Subcutaneous preadipocyte (primary cell): ENCODE data around the gene GPN1. TPM values are rescaled to one million over a fixed set of nuclear protein-coding genes. Genes with fewer than 3 reads are reported as not detected.

Source experiments
- small RNA-seq: library from RNA; depleted of rRNA; stranded (forward); fragments of <200 nt; gene quantifications from one replicate; pipeline ENCODE3, GENCODE V24; 2012
- total RNA-seq: library from RNA; depleted of rRNA; stranded (reverse); fragments of >200 nt; gene quantifications from 2 replicates; pipeline ENCODE4 v1.2.3, GENCODE V29; 2012

GPN1 gene
- total RNA-seq: 29.4 and 33.4 TPM in 2 replicates

DNA sequence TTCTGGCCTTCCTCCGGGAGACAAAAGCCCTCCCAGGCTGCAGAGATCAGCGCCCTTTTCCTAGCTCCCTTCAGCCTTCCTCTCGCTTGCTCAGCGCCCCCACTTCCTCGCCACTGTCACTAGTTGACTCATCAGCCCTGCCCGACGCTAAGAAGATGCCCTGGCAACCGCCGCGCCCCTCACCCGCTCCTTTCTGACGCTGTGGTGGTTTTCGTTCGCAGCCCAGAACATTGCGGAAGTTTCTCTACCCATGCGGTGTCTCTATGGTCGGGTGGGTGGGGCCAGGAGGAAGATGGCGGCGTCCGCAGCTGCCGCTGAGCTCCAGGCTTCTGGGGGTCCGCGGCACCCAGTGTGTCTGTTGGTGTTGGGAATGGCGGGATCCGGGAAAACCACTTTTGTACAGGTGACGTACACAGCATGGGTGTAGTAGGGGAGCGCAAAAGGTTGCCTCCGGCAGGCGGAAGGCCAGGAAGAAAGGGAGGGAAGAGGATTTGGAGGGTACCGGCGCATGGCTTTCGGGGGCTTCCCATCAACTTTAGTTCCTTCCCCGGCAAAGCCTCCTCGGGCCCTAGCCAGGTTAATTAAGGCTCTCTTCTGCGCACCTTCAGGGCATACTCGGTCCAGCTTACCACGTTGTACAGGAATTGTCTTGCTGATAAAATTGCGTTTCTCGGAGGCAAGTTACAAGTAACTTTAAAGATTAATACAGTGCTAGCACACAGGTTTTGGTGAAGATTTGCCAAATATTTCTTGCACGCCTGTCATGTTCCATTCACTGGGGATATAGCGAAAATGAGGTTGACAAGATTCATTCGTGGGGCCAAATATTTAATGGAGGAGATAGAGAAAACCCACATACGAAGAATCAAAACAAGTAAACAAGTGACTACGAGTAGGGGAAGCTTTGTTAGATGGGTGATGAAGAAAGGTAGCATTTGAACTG lies at the start of gene GPN1, which contains the start of gene CCDC121:
Gene GPN1 (plus strand): TSS at position 284 of the 943 bp plus-strand sequence. CDS start 9 bp downstream, at position 293.
Gene CCDC121 (minus strand): TSS at position 246 of the 943 bp plus-strand sequence. CDS start 1,213 bp downstream, outside the sequence.

DNA sequence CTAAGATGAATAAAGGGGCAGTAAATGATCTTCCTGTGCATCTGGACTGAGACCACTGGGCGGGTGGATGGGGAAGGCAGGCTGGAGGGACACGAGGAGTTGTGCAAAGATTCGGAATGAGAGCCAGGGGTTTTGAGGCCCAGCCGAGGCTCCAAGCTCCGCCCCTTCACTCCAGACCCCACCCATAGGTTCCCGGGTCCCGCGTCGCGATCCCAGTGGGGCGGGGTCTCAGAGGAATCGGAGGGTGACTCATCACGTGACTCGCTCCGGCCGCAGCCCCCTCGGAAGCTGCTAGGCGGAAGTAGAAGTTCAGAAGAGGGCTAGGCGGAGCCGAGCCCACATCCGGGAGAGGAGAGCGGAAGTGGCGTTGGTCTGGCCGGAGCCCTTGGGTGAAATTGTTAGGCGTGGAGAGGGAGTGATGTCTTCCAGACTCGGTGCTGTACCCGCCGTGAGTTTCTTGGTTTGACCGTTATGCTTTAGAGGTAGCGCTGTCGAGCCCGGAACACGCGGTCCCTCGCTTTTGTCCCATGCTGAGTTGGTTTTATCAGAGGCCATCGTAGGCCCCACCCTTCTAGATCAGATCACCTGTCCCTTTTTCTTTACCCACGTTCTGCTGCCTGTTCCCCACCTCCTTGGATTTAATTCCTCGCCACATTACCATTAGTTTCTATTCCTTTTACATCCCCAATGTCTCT lies 46.0 kb upstream of the GPN1 start, which contains the start of gene ZNF512:
Gene ZNF512 (plus strand): TSS at position 348 of the 695 bp plus-strand sequence. CDS start 71 bp downstream, at position 419.

DNA sequence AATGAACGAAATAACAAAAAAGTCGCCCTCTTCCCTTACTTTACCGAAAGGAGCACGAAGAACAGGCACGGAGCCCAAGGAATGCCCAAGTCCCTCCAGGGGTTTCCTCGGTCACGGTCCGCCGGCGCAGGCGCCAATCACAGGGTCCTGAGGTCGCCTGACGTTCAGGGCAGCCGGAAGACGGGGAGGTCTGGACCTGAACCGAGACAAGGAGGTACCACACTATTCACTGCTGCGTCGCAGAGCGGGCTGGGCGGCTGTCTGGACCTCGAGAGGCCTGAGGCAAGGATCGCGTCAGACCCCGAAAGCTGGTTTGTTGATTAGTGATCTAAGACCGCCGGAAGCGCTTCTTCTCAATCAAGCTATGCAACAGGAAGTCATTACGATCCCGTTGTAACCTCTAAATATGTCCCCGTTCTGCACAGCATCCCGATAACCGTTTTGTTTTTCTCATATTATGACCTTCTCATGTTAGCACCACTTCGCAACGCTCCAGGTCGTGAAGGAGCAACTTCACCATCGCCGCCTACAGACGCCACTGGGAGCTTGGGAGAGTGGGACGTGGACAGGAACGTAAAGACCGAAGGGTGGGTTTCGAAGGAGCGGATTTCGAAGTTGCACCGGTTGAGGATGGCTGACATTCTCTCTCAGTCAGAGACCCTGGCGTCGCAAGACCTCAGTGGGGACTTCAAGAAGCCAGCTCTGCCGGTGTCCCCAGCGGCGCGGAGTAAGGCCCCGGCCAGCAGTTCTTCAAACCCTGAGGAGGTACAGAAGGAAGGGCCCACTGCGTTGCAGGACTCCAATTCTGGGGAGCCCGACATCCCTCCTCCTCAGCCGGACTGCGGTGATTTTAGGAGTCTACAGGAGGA lies 34.7 kb downstream of the GPN1 start, which contains the start of the genes SLC4A1AP and SUPT7L:
Gene SLC4A1AP (plus strand): TSS at position 605 of the 869 bp plus-strand sequence. CDS start 26 bp downstream, at position 631.
Gene SUPT7L (minus strand): TSS at position 330 of the 869 bp plus-strand sequence. CDS start 1,422 bp downstream, outside the sequence.

Small RNAs within 50 kb of the gene (small RNA-seq; reads per million reads assigned to genes)
- not detected for gene RF00340

Other genes starting within 250 kb of the GPN1 start
- gene ZNF513, start 248.3 kb upstream of the GPN1 start, total RNA-seq: 5.7 and 6.6 TPM in 2 replicates
- 73.5 and 102 TPM in 2 replicates for gene PPM1G, start 219.5 kb upstream of the GPN1 start, total RNA-seq
- gene NRBP1, start 200.4 kb upstream of the GPN1 start, total RNA-seq: 89.7 and 101 TPM in 2 replicates
- gene KRTCAP3, start 186.7 kb upstream of the GPN1 start, total RNA-seq: 0.39 TPM in 1 of 2 replicates, not detected in the other
- gene IFT172, start 139.3 kb upstream of the GPN1 start, total RNA-seq: 26.6 and 27.6 TPM in 2 replicates
- 8.4 and 11.0 TPM in 2 replicates for gene FNDC4, start 133.8 kb upstream of the GPN1 start, total RNA-seq
- gene GCKR, start 132.2 kb upstream of the GPN1 start, total RNA-seq: 0.73 TPM in 1 of 2 replicates, not detected in the other
- gene ZNF512, start 46.0 kb upstream of the GPN1 start, total RNA-seq: 16.5 and 22.7 TPM in 2 replicates
- gene CCDC121, start within 50 bp of the GPN1 start, total RNA-seq: 0.73 and 1.2 TPM in 2 replicates
- gene SUPT7L, start 34.6 kb downstream of the GPN1 start, total RNA-seq: 20.3 and 31.2 TPM in 2 replicates
- 17.3 and 24.0 TPM in 2 replicates for gene SLC4A1AP, start 34.8 kb downstream of the GPN1 start, total RNA-seq
- gene MRPL33, start 142.7 kb downstream of the GPN1 start, total RNA-seq: 69.8 TPM in 2 replicates